Transverse colon (tissue), 3 donors: Measurements from ENCODE around the gene SNUPN.

ENCODE experiments used
- POLR2A ChIP-seq: fragments of 450-650 bp; IDR thresholded peaks from one replicate; pipeline ENCODE4 v1.6.1; 2016; ENCODE audit warnings: antibody characterized with exemption, mild to moderate bottlenecking, moderate library complexity
- TF ChIP-seq, protein P1 (sequence below), 5 experiments: fragments of 200-600 bp in 3 of 5; fragments of 450-650 bp in 2 of 5; sonication (generic) in 3 of 5; IDR thresholded peaks; 1 replicate in 2 of 5; 2 replicates in 3 of 5; pipeline ENCODE4 v1.5.1; 2016 to 2017; ENCODE audit warnings: antibody characterized with exemption in 5 of 5, inconsistent platforms in 3 of 5, mild to moderate bottlenecking in 2 of 5, moderate library complexity in 1 of 5

DNA sequence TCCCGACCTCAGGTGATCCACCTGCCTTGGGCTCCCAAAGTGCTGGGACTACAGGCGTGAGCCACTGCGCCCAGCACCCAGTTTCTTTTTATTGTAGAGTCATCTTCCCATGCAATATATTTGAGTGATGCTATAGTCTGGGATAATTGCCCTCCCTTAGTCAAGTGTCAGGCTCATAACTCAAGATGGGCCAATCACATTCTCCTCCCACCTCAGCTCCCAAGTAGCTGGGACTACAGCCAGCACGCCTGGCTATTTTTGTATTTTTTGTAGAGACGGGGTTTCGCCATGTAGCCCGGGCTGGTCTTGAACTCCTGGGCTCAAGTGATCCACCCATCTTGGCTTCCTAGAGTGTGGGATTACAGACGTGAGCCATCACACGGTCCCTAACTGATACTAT is 31.2 kb downstream of the SNUPN start:
- TF ChIP-seq POLR2A = no peak
- TF ChIP-seq, protein P1, sequence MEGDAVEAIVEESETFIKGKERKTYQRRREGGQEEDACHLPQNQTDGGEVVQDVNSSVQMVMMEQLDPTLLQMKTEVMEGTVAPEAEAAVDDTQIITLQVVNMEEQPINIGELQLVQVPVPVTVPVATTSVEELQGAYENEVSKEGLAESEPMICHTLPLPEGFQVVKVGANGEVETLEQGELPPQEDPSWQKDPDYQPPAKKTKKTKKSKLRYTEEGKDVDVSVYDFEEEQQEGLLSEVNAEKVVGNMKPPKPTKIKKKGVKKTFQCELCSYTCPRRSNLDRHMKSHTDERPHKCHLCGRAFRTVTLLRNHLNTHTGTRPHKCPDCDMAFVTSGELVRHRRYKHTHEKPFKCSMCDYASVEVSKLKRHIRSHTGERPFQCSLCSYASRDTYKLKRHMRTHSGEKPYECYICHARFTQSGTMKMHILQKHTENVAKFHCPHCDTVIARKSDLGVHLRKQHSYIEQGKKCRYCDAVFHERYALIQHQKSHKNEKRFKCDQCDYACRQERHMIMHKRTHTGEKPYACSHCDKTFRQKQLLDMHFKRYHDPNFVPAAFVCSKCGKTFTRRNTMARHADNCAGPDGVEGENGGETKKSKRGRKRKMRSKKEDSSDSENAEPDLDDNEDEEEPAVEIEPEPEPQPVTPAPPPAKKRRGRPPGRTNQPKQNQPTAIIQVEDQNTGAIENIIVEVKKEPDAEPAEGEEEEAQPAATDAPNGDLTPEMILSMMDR (IDR thresholded peaks at IDR 0.05) = no peak
